ENCODE measurements around the gene PPP1CA.

DNA sequence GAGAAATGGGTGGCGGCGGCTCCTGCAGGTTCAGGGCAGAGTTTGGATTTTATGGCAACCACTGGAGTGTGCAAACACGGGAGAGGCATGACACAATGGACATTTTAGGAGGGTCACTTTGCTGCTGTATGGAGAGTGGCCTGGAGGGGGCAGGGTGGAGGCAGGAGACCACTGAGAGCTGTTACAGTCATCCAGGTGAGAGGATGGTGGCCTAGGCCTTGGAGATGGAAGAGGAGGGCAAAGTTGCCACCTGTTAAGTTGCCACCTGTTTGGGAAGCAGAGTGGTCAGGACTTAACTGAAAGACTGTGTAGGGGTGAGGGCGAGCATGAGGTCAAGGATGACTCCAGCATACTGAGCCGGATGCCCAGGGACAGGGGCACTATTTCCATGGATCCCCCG lies 12.2 kb downstream of the PPP1CA start:
- TF ChIP-seq POLR2A (IDR thresholded peaks at IDR 0.05): no peak
- TF ChIP-seq, protein P1, sequence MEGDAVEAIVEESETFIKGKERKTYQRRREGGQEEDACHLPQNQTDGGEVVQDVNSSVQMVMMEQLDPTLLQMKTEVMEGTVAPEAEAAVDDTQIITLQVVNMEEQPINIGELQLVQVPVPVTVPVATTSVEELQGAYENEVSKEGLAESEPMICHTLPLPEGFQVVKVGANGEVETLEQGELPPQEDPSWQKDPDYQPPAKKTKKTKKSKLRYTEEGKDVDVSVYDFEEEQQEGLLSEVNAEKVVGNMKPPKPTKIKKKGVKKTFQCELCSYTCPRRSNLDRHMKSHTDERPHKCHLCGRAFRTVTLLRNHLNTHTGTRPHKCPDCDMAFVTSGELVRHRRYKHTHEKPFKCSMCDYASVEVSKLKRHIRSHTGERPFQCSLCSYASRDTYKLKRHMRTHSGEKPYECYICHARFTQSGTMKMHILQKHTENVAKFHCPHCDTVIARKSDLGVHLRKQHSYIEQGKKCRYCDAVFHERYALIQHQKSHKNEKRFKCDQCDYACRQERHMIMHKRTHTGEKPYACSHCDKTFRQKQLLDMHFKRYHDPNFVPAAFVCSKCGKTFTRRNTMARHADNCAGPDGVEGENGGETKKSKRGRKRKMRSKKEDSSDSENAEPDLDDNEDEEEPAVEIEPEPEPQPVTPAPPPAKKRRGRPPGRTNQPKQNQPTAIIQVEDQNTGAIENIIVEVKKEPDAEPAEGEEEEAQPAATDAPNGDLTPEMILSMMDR (IDR thresholded peaks at IDR 0.05): peak; percentile 35 to 46 (median 37)
